RCC 7860 (cell line): ENCODE measurements around the gene IQCE.
"Not testable (repeated sequence)": the region's sequence is repeated elsewhere in the genome, so short reads cannot be mapped to it uniquely, and the experiment has no call there.

ENCODE experiments used
- DNase-seq: peaks from one replicate; pipeline ENCODE4 v3.0.0-alpha.2; 2015; ENCODE audit warnings: low spot score
- FAIRE-seq: peaks from 2 replicates; lab custom pipeline; 2012; peaks lifted over from hg19 to GRCh38; lab: Jason Lieb, UNC

IQCE gene

DNA sequence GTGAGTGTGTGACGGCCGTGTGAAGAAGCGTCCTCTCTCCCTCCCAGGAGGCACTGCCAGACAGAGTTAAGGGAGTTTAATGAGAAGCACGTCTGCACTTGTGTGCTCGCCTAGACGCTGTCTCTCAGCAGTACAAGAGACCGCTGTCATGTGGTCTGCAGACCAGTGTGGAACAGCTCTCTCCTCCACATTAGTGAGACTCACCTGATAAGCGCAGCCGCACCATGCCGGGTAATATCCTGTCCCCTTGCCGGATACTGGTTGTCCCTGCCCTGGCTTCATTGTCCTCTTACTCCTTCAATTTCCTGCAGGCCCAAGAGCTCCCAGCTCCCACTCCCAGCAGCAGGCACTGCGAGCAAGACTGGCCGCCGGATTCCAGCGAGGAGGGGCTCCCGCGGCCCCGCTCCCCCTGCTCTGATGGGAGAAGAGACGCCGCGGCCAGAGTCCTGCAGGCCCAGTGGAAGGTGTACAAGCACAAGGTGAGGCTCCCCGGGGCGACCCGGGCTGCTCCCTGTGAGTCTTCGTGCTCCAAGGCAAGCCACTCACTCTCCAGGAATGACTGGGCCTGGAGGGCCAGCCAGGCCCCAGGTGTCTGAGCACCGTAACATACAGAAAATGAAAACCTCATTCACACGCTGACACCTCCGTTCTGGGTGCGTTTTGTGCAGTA lies 39.5 kb downstream of the IQCE start:
- DNase-seq: no peak
- no peak for FAIRE-seq

- FAIRE-seq: no peak
- DNase-seq: no peak
Measured at GRCh38 chr7:2601065-2601464, 42.3 kb downstream of the IQCE start.

- no peak for DNase-seq
- no peak for FAIRE-seq
Measured at GRCh38 chr7:2601907-2602306, 43.1 kb downstream of the IQCE start.

GRCh38 chr7:2602406-2603043 lies 43.7 kb downstream of the IQCE start:
- FAIRE-seq (no peak), DNase-seq (no peak)

DNA sequence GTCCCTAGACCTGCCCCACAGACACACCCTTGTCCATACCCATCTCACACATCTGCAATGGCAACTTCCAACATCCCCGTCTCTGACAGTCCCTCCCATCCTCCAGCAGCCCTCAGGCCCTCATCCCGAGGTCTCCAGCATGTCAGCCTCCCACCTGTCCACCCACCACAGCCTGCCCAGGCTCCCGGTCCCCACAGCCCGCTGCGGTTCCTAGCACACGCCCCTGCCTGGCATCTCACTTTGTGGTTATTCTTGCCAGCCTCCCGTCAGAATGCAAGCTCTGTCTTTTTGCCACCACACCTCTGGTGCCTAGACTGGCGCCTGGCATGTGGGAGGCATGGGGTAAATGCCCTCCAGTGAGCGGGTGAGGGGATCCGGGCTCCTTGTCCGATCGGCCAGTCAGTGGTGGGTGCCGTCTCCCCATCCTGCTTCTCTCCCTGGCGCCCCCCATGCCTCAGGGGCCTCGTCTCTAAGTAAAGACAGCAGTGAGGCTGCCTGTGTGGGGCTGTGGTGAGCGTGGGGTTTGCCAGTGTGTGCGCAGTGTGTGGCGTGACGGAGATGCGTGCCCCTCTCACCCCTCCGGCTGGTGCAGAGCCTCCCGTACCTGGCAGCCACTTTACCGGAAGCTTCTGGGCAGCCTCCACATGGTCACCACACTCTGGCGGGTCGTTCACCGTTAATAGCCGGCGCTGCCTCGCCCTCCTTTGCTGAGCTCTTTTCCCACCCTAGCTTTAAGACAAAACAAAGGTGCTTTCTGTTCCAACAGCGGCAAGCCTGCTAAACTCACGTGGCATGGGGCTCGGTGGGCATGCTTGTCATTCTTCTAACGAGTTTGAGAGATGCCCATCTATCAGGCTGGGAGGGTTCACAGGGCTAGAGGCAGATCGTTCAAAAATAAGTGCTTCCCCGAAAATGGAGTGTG lies 44.5 kb downstream of the IQCE start:
- no peak for FAIRE-seq
- DNase-seq: no peak

DNA sequence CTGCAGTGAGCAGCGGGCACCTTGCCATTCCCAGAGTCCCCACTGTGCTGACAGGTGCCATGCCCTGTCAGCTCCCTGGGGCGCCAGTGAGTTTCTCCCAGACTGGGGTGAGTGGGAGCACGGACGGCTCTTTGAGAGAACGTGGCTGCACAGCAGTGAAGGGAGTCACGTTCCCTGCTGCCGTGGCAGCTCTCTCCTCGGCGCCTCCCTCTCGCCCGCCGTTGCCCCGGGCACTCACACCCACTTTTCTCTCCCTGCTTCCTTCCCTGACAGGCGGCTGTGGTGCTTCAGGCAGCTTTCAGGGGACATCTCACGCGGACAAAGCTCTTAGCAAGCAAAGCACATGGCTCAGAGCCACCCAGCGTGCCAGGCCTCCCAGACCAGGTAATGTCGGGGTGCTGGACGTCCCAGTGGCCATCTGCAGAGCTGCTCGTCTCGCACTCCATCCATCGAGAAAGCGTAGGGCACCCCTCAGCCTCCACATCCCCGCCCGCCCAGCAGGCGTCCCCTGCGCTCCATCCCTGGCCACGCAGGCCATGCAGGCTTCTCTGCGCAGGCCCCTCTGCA lies 45.9 kb downstream of the IQCE start:
- FAIRE-seq: no peak

DNA sequence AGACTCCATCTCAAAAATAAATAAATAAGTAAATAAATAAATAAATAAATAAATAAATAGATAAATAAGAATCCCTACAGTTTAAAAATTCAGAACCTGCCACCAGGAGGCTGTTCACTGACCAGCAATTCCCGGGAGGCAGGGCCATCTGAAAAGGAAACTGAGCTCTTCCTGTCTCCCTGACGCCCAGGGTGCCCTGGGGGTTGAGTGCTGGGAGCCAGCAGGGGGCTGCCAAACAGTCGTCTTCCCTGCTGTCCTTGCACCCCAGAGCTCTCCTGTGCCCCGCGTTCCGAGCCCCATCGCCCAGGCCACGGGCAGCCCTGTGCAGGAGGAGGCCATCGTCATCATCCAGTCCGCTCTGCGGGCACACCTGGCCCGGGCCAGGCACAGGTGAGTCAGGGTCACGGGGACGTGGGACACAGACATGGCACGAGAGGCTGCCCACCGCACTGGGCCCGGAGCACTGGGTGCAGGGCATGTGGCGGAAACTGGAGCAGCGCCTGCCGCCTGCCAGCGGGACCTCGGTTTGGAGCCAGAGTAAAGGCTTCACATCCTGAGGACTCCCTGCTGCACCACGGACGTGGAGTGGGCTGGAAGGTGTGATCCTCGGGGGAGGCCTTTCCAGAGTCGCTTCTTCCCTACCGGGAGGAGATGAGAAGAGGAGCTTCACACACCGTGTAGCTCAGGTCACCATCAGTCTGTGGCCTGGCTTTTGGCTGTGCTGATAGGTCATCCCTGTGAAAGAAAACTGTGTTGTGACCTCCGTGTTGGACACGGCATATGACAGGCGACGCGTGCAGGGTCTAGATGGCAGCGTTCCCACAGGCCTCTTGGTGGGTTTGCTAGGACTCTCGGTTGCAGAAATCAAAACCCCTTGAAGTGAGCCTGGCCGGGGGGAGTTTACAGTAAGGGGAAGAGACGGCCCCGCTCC lies 47.1 kb downstream of the IQCE start:
- FAIRE-seq (no peak), DNase-seq (no peak)

More for the DNA sequence above, 45.9 kb downstream of the IQCE start:
- no peak for DNase-seq

DNA sequence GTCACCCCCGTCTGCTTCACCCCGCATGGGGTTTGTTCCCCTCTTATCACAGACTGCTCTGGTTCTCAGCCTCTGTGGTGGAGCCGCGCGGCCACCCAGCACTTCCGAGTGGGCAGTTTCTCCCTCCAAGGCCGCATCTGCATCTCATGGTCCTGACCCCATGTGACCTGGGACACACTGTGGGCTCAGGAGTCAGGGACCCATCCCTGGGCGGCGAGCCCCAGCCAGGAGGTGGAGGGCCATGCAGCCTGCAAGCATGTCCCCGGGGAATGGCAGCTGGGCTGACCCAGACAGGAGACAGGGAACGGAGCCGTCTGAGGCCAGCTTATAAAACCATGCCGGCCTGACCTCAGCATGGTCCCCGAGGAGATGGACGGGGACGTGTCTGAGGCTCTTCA lies 47.8 kb downstream of the IQCE start:
- DNase-seq (no peak), FAIRE-seq (no peak)

- FAIRE-seq (no peak), DNase-seq (no peak)
Measured at GRCh38 chr7:2607122-2607922, 48.5 kb downstream of the IQCE start.

DNA sequence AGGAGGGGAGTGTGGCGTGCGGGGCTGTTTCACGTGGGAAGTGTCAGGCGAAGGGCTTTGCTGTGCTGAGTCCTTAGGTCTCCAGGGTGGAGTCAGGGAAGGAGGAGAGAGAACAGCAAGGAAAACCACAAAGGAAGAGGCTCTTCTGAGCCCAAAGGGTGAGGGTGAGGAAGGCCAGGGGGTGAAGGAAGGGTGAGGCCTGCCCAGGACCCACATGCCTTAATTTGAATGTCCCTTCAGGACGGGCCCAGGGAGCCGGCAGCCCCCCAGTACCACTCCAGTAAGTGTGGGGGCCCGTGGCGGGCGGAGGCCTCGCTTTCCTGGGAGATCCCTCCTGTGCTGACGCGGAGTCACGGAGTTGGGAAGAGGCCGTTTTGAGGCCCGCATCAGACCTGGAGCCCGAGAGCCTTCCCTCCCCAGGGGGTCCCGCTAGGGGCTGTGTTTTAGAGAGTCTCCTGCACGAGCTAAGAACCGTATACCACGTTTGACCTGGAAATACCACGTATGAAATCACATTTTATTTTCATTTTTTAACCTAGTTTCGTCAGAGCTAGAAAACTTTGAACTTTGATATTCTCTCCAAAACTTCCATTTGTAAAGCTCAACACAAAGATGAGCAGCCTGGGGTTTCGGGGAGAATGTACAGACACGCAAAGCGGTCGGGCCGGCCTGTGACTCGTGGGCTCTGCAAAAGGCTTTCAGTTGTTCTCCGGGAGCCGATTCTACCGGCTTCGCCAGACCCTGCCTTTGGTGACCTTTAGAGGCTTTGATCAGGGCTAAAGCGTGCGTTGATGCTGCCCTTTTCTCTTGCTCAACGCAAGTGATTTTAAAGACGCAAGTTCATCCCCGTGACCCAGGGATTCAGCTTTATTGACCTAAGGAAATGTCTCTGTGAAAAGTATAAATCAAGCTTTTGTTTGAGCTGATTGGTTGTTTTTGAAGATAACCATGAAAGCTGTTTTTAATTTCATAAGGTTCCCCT lies 49.4 kb downstream of the IQCE start:
- no peak for FAIRE-seq
- no peak for DNase-seq

GRCh38 chr7:2608921-2609411 lies 50.2 kb downstream of the IQCE start:
- DNase-seq (no peak), FAIRE-seq (no peak)

- not testable (repeated sequence) for DNase-seq, FAIRE-seq
Measured at GRCh38 chr7:2609646-2610045, 50.9 kb downstream of the IQCE start.

- DNase-seq (no peak), FAIRE-seq (no peak)
Measured at GRCh38 chr7:2610466-2610865, 51.7 kb downstream of the IQCE start.

- DNase-seq: no peak
- FAIRE-seq: no peak
Measured at GRCh38 chr7:2610898-2611297, 52.1 kb downstream of the IQCE start.

DNA sequence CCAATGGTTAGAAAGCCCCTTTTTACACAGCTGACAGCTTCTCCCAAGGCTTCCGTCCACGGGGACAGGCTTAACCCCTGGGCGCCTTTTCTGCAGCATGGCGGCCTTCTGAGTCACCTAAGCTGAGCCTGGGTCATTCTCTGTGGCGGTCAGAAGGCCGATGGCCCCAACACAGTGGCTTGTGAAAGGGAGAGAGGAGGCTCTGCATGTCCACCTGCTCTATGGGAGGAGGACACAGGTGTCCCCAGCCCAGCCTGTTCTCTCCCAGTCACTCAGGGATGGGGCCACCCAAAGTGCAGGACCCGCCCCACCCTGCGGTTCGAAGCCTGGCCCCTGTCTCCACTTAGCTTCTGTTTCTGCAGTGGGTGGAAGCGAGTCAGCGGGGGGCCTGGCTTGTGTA lies 52.6 kb downstream of the IQCE start:
- DNase-seq (no peak), FAIRE-seq (no peak)

- FAIRE-seq (no peak), DNase-seq (no peak)
Measured at GRCh38 chr7:2611922-2612321, 53.1 kb downstream of the IQCE start.

DNA sequence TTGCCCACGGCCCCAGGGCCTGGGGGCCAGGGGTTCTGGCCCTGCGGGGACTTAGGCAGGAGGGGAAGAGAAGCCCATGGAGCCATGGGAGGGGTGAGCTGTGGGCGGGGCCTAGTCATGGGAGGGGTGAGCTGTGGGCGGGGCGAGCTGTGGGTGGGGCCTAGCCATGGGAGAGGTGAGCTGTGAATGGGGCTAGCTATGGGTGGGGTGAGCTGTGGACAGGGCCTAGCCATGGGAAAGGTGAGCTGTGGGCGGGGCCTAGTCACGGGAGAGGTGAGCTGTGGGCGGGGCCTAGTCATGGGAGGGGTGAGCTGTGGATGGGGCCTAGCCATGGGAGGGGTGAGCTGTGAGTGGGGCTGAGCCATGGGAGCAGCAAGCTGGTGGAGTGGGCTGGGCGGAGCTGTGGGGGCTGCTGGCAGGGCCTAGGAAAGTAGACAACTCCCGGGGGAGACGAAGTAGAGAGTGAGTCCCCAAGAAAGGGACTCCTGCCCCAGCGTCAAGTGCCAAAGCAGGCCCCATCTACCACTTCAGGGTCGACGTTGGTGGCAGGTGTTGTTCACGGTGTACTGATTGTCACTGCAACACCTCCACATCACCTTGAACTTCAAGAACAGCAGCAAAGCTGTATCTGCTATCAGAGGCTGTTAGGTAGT lies 53.8 kb downstream of the IQCE start:
- DNase-seq (no peak), FAIRE-seq (no peak)
